NCI-H1417 (cell line): ENCODE results near the gene SLC9A4.
"Not testable (repeated sequence)": the region's sequence is repeated elsewhere in the genome, so short reads cannot be mapped to it uniquely, and the experiment has no call there.

ENCODE experiments used
- DNase-seq, 3 experiments: peaks; one replicate each; lab custom pipeline; 2025; lab: John Stamatoyannopoulos, UW

SLC9A4 gene

GRCh38 chr2:102550151-102550550 lies 77.1 kb downstream of the SLC9A4 start:
- no peak for DNase-seq

DNA sequence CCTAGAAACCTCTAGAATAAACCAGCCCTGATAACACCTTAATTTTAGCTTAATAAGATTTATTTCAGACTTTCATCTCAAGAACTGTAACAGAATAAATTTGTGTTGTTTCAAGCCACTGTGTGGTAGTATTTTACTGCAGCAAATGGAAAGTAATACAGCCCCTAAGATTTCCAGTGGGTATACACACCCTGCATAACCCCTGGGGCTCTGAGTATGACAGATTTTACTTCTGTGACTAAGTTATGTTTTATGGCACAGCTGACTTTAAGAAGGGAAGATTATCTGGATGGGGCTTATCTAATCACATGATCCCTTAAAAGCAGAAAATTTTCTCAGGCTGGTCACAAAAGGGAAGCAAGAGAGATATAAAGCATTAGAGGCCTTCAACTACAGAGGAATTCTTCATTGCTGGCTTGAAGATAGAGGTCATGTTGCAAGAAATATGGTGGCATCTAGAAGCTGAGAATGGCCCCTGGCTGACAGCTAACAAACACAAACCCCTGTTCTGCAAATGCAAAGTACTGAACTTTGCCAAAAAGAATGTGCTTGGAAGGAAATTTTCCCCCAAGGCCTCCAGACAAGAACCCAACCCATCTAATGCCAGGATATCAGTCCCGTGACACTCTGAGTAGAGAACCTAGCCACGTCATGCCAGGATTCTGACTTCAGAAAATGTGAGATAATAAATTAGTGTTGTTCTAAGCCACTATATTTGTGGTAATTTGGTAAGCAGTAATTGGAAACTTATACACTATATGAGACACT lies 78.5 kb downstream of the SLC9A4 start:
- DNase-seq = no peak

- no peak for DNase-seq
Measured at GRCh38 chr2:102553601-102554000, 80.6 kb downstream of the SLC9A4 start.

GRCh38 chr2:102558463-102558862 lies 85.4 kb downstream of the SLC9A4 start:
- no peak for DNase-seq

GRCh38 chr2:102562542-102562941 lies 89.5 kb downstream of the SLC9A4 start:
- DNase-seq = not testable (repeated sequence)

GRCh38 chr2:102575888-102576287 lies 102.9 kb downstream of the SLC9A4 start:
- DNase-seq = no peak

DNA sequence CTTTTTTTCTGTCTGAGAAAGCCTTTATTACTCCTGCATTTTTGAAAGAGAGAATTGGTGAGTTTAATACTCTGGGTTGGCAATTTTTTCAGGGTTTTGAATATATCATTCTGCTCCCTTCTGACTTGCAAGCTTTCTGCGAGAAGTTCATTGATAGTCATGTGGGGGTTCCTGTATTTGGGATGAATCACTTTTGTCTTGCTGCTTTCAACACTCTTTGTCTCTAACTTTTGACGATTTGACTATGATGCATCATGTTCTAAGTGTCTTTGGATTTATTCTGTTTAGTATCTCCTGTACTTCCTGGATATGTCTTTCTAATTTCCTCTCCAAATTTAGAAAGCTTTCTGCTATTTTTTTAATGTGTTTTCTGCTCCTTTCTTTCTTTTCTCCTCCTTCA lies 105.3 kb downstream of the SLC9A4 start:
- DNase-seq = no peak

DNA sequence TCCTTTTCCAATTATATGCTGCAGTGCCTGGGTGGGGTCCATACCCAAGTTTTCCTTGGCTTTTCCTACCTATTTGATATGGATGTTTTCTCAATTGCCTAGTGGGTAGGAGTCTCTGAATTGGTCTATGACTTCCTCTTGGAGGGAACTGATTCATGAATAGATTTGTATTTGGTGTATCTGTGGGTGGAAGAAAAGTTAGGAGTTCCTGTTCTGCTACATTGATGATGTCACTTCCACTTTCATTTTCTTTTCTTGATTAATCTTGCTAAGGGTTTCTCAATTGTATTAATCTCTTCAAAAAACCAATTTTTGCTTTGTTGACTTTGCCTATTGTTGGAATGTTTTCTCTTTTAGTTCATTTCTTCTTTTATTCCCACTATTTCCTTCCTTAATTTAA lies 108.9 kb downstream of the SLC9A4 start:
- no peak for DNase-seq

DNA sequence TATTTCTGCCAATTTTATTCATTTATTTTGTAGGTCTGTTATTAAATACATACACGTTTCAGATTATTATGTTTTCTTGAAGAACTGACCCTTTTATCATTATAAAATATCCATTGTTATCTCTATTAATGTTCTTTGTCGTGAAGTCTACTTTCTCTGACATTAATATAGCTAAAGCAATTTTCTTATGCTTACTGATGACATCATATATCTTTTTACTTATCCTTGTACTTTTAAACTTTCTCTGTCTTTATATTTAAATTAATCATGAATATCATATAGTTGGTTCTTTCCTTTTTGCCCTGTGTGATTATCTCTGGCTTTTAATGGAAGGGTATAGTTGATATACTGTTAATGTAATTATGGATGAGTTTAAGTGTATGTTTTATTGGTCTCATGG lies 109.8 kb downstream of the SLC9A4 start:
- DNase-seq = no peak
